PC-3 (cell line): ENCODE results near the gene GFAP. TPM values are rescaled to one million over a fixed set of nuclear protein-coding genes. Genes with fewer than 3 reads are reported as not detected.

Experiments
- ATAC-seq: fragments of 200-7000 bp; cut with Tn5 transposase; 2 replicates; pipeline ENCODE4 v1.9.1; 2020; ENCODE audit warnings: mild to moderate bottlenecking, moderate library complexity
- BruUV-seq: library from RNA; stranded (reverse); fragments of 400-500 nt; replicated peaks from 2 replicates; lab custom pipeline; 2021; lab: Mats Ljungman, UMichigan
- CTCF ChIA-PET: fragments of 300-600 bp; sonication (Branson Sonifier 250); formaldehyde crosslinking; loops from one replicate; lab custom pipeline; 2022; ENCODE audit warnings: antibody characterized with exemption; lab: Charles Lee
- POLR2A ChIA-PET: fragments of 300-600 bp; sonication (Branson Sonifier 250); formaldehyde crosslinking; loops from one replicate; lab custom pipeline; 2022; ENCODE audit warnings: antibody characterized with exemption; ENCODE audit not compliant: unreplicated experiment; lab: Charles Lee
- DNase-seq: peaks from one replicate; pipeline ENCODE4 v3.0.0-alpha.2; 2015
- H2AFZ ChIP-seq: fragments of 300-600 bp; sonication (generic); 2 replicates; pipeline ENCODE4 v1.6.0; 2016; ENCODE audit warnings: antibody characterized with exemption, low read length
- H3F3A ChIP-seq: fragments of 300-600 bp; sonication (generic); one replicate; pipeline ENCODE4 v1.6.0; 2017; ENCODE audit warnings: antibody characterized with exemption, low read length, control low read depth, mild to moderate bottlenecking; ENCODE audit not compliant: unreplicated experiment
- H3K27ac ChIP-seq: fragments of 300-600 bp; sonication (generic); 2 replicates; pipeline ENCODE4 v1.5.1; 2016; ENCODE audit warnings: mild to moderate bottlenecking, low read length
- H3K27me3 ChIP-seq: fragments of 300-600 bp; sonication (generic); 2 replicates; pipeline ENCODE4 v1.6.1; 2016; ENCODE audit warnings: low read length, mixed read lengths
- H3K36me3 ChIP-seq: fragments of 300-600 bp; sonication (generic); 2 replicates; pipeline ENCODE4 v1.6.1; 2016; ENCODE audit warnings: low read depth, mixed run types, low read length, mixed read lengths
- H3K4me1 ChIP-seq: fragments of 300-600 bp; sonication (generic); 2 replicates; pipeline ENCODE4 v1.5.1; 2016; ENCODE audit warnings: low read length; ENCODE audit not compliant: insufficient read depth
- H3K4me2 ChIP-seq: fragments of 300-600 bp; sonication (generic); 2 replicates; pipeline ENCODE4 v1.6.0; 2016; ENCODE audit warnings: low read length
- H3K4me3 ChIP-seq: fragments of 300-600 bp; sonication (generic); 2 replicates; pipeline ENCODE4 v1.5.1; 2016; ENCODE audit warnings: mild to moderate bottlenecking, low read length, mixed read lengths
- H3K79me2 ChIP-seq: fragments of 300-600 bp; sonication (generic); 2 replicates; pipeline ENCODE4 v1.6.1; 2017; ENCODE audit warnings: low read length, mixed read lengths
- H3K9ac ChIP-seq: fragments of 300-600 bp; sonication (generic); 2 replicates; pipeline ENCODE4 v1.6.0; 2016; ENCODE audit warnings: mild to moderate bottlenecking, low read length
- H3K9me2 ChIP-seq: fragments of 300-600 bp; sonication (generic); replicated peaks from 2 replicates; pipeline ENCODE4 v1.6.1; 2016; ENCODE audit warnings: mixed run types, low read length, mixed read lengths
- H3K9me3 ChIP-seq: fragments of 300-600 bp; sonication (generic); 2 replicates; pipeline ENCODE4 v1.6.1; 2016; ENCODE audit warnings: low read length, mixed read lengths
- H4K20me1 ChIP-seq: fragments of 300-600 bp; sonication (generic); 2 replicates; pipeline ENCODE4 v1.6.1; 2016; ENCODE audit warnings: low read length, mixed read lengths
- EZH2 ChIP-seq: fragments of 300-600 bp; sonication (generic); IDR thresholded peaks from one replicate; pipeline ENCODE4 v1.6.1; 2017; ENCODE audit warnings: antibody characterized with exemption, mild to moderate bottlenecking, low read length; ENCODE audit not compliant: unreplicated experiment
- EZH2phosphoT487 ChIP-seq: fragments of 300-600 bp; sonication (generic); IDR thresholded peaks from 2 replicates; pipeline ENCODE4 v1.6.1; 2018; ENCODE audit warnings: mild to moderate bottlenecking, antibody characterized with exemption, low read length, borderline replicate concordance
- intact Hi-C: fragments of 100-400 bp; cut with micrococcal nuclease; formaldehyde crosslinking; loops from 2 replicates; pipeline ENCODE4 v1.9.0; 2023
- total RNA-seq: library from RNA; depleted of rRNA; stranded (reverse); fragments of >200 nt; gene quantifications from 2 replicates; pipeline ENCODE4 v1.2.3, GENCODE V29; 2014
- TF ChIP-seq, protein P1 (sequence below): fragments of 300-600 bp; sonication (generic); conservative IDR thresholded peaks from 2 replicates; pipeline ENCODE4 v1.5.1; 2017; ENCODE audit warnings: antibody characterized with exemption, low read depth, mild to moderate bottlenecking, low read length

GFAP gene
- total RNA-seq, 1 experiment from 2014 or later: 0.29 TPM

DNA sequence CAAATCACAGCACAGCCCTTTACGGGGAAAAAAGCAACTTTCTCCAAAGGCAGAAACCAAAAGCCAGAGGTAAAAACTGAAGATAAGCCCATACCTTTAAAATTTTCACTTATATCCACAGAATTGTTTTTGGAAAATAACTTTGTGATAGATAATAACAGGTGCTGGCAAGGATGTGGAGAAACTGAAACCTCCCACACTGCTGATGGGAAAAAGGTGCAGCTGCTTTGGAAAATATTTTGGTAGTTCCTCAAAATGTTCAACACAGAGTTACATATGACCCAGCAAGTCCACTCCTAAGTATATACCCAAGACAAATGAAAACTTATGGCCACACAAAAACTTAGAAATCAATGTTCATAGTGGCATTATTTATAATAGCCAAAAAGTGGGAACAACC is 28.3 kb downstream of the GFAP start:
- no peak overlapping the region for H3K4me2 ChIP-seq
- TF ChIP-seq EZH2phosphoT487 (no peak), EZH2 (no peak)
- TF ChIP-seq, protein P1, sequence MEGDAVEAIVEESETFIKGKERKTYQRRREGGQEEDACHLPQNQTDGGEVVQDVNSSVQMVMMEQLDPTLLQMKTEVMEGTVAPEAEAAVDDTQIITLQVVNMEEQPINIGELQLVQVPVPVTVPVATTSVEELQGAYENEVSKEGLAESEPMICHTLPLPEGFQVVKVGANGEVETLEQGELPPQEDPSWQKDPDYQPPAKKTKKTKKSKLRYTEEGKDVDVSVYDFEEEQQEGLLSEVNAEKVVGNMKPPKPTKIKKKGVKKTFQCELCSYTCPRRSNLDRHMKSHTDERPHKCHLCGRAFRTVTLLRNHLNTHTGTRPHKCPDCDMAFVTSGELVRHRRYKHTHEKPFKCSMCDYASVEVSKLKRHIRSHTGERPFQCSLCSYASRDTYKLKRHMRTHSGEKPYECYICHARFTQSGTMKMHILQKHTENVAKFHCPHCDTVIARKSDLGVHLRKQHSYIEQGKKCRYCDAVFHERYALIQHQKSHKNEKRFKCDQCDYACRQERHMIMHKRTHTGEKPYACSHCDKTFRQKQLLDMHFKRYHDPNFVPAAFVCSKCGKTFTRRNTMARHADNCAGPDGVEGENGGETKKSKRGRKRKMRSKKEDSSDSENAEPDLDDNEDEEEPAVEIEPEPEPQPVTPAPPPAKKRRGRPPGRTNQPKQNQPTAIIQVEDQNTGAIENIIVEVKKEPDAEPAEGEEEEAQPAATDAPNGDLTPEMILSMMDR: no peak
- H3K36me3 ChIP-seq: peaks cover 52% of the 10 kb centered on the region
- POLR2A ChIA-PET: no interaction called here
- no peak for ATAC-seq
- no peak overlapping the region for H2AFZ ChIP-seq
- CTCF ChIA-PET: no interaction called here
- intact Hi-C loops: no loop called here
- H3K4me3 ChIP-seq: no peak overlapping the region
- H4K20me1 ChIP-seq: peaks cover 32% of the 10 kb centered on the region; the same call in 1 of the 2 replicates
- no peak overlapping the region for H3K27ac ChIP-seq
- H3K79me2 ChIP-seq: peaks cover 56% of the 10 kb centered on the region
- no TSS peak for BruUV-seq
- H3K9ac ChIP-seq: no peak overlapping the region
- no peak for DNase-seq
- H3F3A ChIP-seq: no peaks in the 10 kb centered on the region
- H3K4me1 ChIP-seq: no peaks in the 10 kb centered on the region
- H3K9me3 ChIP-seq: no peaks in the 10 kb centered on the region
- H3K27me3 ChIP-seq: no peaks in the 10 kb centered on the region
- H3K9me2 ChIP-seq: no peaks in the 10 kb centered on the region

GRCh38 chr17:44884941-44885340 is 30.4 kb downstream of the GFAP start:
- Histone ChIP-seq H4K20me1 (peaks cover 29% of the 10 kb centered on the region; the same call in 1 of the 2 replicates), H3K36me3 (peaks cover 56% of the 10 kb centered on the region), H3K9ac (no peak overlapping the region), H3F3A (no peaks in the 10 kb centered on the region), H3K79me2 (peaks cover 36% of the 10 kb centered on the region), H3K4me2 (no peak overlapping the region), H3K27ac (no peak overlapping the region), H3K9me2 (no peaks in the 10 kb centered on the region), H2AFZ (no peak overlapping the region), H3K4me1 (no peaks in the 10 kb centered on the region), H3K4me3 (no peak overlapping the region), H3K9me3 (no peaks in the 10 kb centered on the region), H3K27me3 (no peaks in the 10 kb centered on the region)
- DNase-seq: no peak
- TF ChIP-seq EZH2phosphoT487 (no peak), EZH2 (no peak)
- TF ChIP-seq, protein P1: no peak
- CTCF ChIA-PET: no interaction called here
- no TSS peak for BruUV-seq
- intact Hi-C loops: no loop called here
- no peak for ATAC-seq
- POLR2A ChIA-PET: no interaction called here

DNA sequence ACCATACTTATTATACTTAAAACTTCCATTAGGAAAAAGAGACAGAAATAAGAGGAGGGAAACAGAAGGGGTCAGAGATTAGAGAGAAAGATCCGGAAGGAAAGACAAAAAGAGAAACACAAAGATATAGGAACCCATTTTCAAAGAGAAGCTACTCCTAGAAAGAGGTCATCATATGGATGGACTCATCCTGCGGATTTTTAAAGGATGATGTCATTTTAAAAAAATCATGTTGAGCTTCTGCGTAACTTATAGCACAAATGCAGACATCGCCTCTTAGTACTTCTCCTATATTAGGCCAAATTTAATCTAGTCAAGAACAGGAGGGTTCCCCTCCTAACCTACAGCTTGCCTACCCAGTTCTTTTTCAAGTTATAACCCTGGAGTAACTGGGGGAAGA is 34.2 kb downstream of the GFAP start:
- ChIA-PET POLR2A (interaction anchor here (0.8 kb wide), 1 partner anchor 42 kb away, joined by 4 read pairs; no protein-coding TSS in a partner anchor), CTCF (no interaction called here)
- Histone ChIP-seq H2AFZ (no peak overlapping the region), H3K27me3 (no peaks in the 10 kb centered on the region), H3F3A (no peaks in the 10 kb centered on the region), H3K9me2 (no peaks in the 10 kb centered on the region), H3K4me2 (no peak overlapping the region), H3K4me3 (no peak overlapping the region), H3K36me3 (peaks cover 73% of the 10 kb centered on the region), H3K27ac (no peak overlapping the region), H4K20me1 (no peaks in the 10 kb centered on the region), H3K4me1 (no peaks in the 10 kb centered on the region), H3K79me2 (no peaks in the 10 kb centered on the region), H3K9ac (no peak overlapping the region), H3K9me3 (no peaks in the 10 kb centered on the region)
- DNase-seq (no peak), ATAC-seq (no peak)
- BruUV-seq: no TSS peak
- intact Hi-C loops: no loop called here
- TF ChIP-seq, protein P1: no peak
- no peak for TF ChIP-seq EZH2phosphoT487
- TF ChIP-seq EZH2: no peak
